ENCODE data around the gene TIMM50. TPM values are rescaled to one million over a fixed set of nuclear protein-coding genes. Genes with fewer than 3 reads are reported as not detected.

Gene TIMM50
- total RNA-seq, 3 donors from 2014 or later (not counting 1 experiment from before 2014, with no cell fraction given), result 50.1 to 67.2 (median 60.8) TPM

DNA sequence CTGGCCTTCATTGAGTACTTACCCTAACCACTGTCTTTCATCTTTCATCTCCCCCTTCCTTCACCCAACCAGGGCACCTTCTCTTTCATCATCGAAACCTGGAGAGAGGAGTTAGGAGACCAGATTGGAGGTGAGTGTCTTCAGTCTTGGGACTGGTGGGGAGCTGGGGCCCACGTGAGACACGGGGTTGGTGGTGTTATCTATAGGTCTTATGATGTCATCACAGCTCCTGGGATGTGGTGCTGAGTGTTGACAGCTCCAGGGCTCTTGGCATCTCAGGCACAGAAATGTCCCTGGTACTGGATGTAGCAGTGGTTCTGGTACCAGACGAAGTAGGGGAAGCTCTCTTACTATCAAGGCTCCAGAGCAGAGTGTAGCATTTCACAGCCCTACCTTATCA, 19.9 kb downstream of the TIMM50 start:
- TF ChIP-seq, protein P1, sequence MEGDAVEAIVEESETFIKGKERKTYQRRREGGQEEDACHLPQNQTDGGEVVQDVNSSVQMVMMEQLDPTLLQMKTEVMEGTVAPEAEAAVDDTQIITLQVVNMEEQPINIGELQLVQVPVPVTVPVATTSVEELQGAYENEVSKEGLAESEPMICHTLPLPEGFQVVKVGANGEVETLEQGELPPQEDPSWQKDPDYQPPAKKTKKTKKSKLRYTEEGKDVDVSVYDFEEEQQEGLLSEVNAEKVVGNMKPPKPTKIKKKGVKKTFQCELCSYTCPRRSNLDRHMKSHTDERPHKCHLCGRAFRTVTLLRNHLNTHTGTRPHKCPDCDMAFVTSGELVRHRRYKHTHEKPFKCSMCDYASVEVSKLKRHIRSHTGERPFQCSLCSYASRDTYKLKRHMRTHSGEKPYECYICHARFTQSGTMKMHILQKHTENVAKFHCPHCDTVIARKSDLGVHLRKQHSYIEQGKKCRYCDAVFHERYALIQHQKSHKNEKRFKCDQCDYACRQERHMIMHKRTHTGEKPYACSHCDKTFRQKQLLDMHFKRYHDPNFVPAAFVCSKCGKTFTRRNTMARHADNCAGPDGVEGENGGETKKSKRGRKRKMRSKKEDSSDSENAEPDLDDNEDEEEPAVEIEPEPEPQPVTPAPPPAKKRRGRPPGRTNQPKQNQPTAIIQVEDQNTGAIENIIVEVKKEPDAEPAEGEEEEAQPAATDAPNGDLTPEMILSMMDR (IDR thresholded peaks at IDR 0.05), result no peak
- intact Hi-C loops (cut with micrococcal nuclease), result no loop called here
- H3K4me1 Mint-ChIP-seq, result peaks cover 19 to 37% of the 10 kb centered on the region in 2 donors
- no peak for DNase-seq
- Histone ChIP-seq H3K4me3 (ENCODE audit: low read length) (no peak overlapping the region), H3K9me3 (ENCODE audit: control insufficient read depth, insufficient read depth, low read length) (no peaks in the 10 kb centered on the region), H3K27ac (ENCODE audit: low read length) (no peak overlapping the region), H3K27me3 (ENCODE audit: control insufficient read depth, insufficient read depth, low read length) (peaks cover 38% of the 10 kb centered on the region), H3K4me1 (ENCODE audit: control insufficient read depth, insufficient read depth, low read length) (peaks cover 26% of the 10 kb centered on the region), H3K36me3 (ENCODE audit: control insufficient read depth, insufficient read depth, low read length) (no peaks in the 10 kb centered on the region)
- WGBS (ENCODE audit: insufficient coverage), result 48% methylated on average over 2 of the region's 4 CpGs
- no peak overlapping the region for H3K27ac Mint-ChIP-seq
- H3K9me3 Mint-ChIP-seq, result no peaks in the 10 kb centered on the region
- peaks cover 55 to 59% of the 10 kb centered on the region in 2 donors for H3K27me3 Mint-ChIP-seq (ENCODE audit: low read depth in 2 of 2)
- H3K36me3 Mint-ChIP-seq, result no peaks in the 10 kb centered on the region
- no peak overlapping the region for H3K4me3 Mint-ChIP-seq
- no peak for ATAC-seq

DNA sequence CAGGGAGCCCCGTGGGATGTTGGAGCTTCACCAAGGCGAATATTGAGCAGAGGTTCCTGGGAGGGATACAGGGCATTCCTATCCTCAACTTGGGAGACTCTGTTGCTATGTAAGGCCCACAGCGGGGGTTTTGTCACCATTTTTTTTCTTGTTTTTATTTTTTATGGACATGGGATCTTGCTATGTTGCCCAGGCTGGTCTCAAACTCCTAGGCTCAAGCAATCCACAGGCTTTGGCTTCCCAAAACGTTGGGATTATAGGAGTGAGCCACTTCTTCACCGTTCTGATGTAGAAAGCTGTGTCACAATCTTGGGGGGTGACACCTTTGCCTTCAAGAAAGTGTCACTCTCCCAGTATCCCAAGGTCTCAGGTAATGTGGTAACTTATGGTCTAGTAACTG, 20.7 kb downstream of the TIMM50 start:
- 73% methylated on average over 5 of the region's 5 CpGs for WGBS (ENCODE audit: insufficient coverage)
- no peak overlapping the region for H3K4me3 ChIP-seq (ENCODE audit: low read length)
- Mint-ChIP-seq H3K4me3 (no peak overlapping the region), H3K9me3 (no peaks in the 10 kb centered on the region), H3K27me3 (ENCODE audit: low read depth in 2 of 2) (peaks cover 54 to 61% of the 10 kb centered on the region in 2 donors), H3K27ac (no peak overlapping the region), H3K36me3 (no peaks in the 10 kb centered on the region), H3K4me1 (peaks cover 19 to 39% of the 10 kb centered on the region in 2 donors)
- H3K4me1 ChIP-seq (ENCODE audit: control insufficient read depth, insufficient read depth, low read length), result peaks cover 26% of the 10 kb centered on the region
- DNase-seq (no peak), ATAC-seq (no peak)
- TF ChIP-seq, protein P1 (IDR thresholded peaks at IDR 0.05), result no peak
- no peak overlapping the region for H3K27ac ChIP-seq (ENCODE audit: low read length)
- no peaks in the 10 kb centered on the region for H3K9me3 ChIP-seq (ENCODE audit: control insufficient read depth, insufficient read depth, low read length)
- peaks cover 39% of the 10 kb centered on the region for H3K27me3 ChIP-seq (ENCODE audit: control insufficient read depth, insufficient read depth, low read length)
- intact Hi-C loops (cut with micrococcal nuclease), result no loop called here
- H3K36me3 ChIP-seq (ENCODE audit: control insufficient read depth, insufficient read depth, low read length), result no peaks in the 10 kb centered on the region

DNA sequence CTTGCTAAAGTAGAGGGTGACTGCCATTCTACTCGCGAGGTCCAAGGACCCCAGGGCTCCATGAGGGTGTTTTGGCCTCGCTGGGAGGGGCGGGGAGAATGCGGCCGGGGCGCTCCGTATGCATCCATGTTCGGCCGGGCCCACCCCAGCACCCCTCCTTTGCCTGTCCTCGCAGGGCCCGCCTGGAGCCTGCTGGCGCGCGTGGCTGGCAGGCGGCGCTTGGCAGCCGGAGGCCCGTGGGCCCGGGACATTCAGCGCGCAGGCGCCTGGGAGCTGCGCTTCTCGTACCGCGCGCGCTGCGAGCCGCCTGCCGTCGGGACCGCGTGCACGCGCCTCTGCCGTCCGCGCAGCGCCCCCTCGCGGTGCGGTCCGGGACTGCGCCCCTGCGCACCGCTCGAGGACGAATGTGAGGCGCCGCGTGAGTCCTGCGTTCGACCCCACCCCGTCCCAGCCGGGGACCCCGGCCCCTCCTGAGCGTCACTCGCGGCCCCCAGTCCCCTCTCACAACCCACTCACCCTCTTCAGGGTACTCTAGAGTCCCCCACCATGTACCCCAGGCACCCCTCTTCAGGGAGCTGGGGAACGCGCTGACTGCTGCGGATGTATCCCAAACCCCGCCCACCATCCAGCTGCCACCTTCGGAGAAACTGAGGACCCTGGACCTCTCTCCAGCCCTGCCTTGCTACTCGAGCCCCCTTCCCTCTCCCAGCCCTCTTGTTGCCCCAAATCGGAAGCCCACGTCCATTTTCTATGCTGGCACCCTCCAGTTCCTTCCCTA, 22.2 kb downstream of the TIMM50 start:
- 18% methylated on average over 69 of the region's 69 CpGs for WGBS (ENCODE audit: insufficient coverage)
- peaks cover 39% of the 10 kb centered on the region for H3K27me3 ChIP-seq (ENCODE audit: control insufficient read depth, insufficient read depth, low read length)
- no peak overlapping the region for H3K4me3 Mint-ChIP-seq

More for the DNA sequence above, 22.2 kb downstream of the TIMM50 start:
- no peak overlapping the region for H3K27ac ChIP-seq (ENCODE audit: low read length)
- H3K36me3 ChIP-seq (ENCODE audit: control insufficient read depth, insufficient read depth, low read length), result no peaks in the 10 kb centered on the region
- no peaks in the 10 kb centered on the region for H3K36me3 Mint-ChIP-seq
- ATAC-seq (peak; percentile 84 to 93 (median 91)), DNase-seq (peak; percentile 77 to 92)
- H3K9me3 ChIP-seq (ENCODE audit: control insufficient read depth, insufficient read depth, low read length), result no peaks in the 10 kb centered on the region
- TF ChIP-seq, protein P1 (IDR thresholded peaks at IDR 0.05), result peak; percentile 90
- H3K4me1 ChIP-seq (ENCODE audit: control insufficient read depth, insufficient read depth, low read length), result peaks cover 33% of the 10 kb centered on the region
- peak overlapping the region in 1 of 2 donors; percentile 8 for H3K27ac Mint-ChIP-seq
- intact Hi-C loops (cut with micrococcal nuclease), result no loop called here
- H3K4me3 ChIP-seq (ENCODE audit: low read length), result no peak overlapping the region
- peaks cover 60 to 64% of the 10 kb centered on the region in 2 donors for H3K27me3 Mint-ChIP-seq (ENCODE audit: low read depth in 2 of 2)
- peaks cover 19 to 49% of the 10 kb centered on the region in 2 donors for H3K4me1 Mint-ChIP-seq
- H3K9me3 Mint-ChIP-seq, result no peaks in the 10 kb centered on the region

All from natural killer cell (primary cell).